ENCODE results near the gene GKN2.
A peak's percentile ranks its signal among the peaks of the same experiment; 100 is the strongest.
"Not testable (repeated sequence)": the region's sequence is repeated elsewhere in the genome, so short reads cannot be mapped to it uniquely, and the experiment has no call there.

The GKN2 gene

DNA sequence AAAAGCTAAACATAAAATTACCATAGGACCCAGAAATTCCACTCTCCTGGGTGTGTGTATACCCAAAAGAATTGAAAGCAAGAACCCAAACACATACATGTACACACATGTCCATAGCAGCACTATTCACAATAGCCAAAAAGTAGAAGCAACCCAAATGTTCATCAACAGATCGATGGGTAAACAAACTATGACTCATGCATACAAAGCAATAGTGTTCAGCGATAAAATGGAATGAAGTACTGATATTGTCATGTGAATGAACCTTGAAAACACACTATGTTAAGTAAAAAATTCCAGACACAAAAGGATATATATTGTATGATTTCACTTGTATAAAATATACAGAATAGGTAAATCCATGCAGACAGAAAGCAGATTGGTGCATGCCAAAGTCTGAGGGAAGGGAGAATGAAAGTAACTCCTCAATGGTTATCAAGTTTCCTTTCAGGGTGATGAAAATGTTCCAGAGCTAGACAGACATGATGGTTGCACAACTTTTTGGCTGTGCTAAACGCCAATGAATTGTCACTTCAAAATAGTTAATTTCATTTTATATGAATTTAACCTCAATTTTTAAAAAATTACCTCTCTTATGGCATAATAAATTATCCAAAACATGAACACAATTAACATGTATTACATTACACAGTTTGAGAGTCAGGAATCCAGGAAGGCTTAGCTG lies 35.5 kb downstream of the GKN2 start:
- no peak for DNase-seq

DNA sequence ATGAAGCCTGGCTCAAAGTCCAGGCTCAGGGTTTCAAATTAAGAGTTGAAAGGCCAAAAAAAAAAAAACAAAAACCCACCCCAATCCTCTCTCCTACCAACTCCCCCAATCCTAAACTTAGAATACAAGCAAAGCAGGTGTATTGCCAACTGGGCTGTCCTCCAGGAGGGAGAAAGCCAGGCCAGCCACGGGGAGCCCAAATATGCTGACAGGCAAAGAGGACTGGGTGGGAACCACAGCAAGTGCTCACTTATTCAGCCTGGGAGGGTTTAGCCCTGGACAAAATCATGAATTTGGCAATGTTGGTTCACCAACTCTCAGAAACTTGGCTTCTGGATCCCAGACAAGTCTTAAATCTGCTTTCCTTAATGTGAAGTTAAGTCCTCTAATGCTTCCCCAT lies 36.5 kb downstream of the GKN2 start:
- DNase-seq: no peak

DNA sequence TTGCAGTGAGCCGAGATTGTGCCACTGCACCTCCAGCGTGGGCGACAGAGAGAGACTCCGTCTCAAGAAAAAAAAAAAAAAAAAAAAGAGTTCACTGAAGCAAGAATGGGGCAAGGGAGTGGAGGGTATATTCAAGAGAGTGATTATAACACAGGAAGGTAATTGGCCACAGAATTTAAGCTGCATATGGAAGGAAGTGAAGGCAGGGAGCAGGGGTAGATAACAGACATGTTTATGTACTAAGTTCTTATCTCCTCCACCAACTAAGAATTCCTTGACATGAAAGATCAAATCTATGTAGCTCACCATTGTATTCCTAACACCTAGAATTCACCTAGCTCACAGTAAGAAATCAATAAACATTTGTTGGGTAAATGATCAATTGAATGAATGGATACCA lies 37.3 kb downstream of the GKN2 start:
- DNase-seq: no peak

DNA sequence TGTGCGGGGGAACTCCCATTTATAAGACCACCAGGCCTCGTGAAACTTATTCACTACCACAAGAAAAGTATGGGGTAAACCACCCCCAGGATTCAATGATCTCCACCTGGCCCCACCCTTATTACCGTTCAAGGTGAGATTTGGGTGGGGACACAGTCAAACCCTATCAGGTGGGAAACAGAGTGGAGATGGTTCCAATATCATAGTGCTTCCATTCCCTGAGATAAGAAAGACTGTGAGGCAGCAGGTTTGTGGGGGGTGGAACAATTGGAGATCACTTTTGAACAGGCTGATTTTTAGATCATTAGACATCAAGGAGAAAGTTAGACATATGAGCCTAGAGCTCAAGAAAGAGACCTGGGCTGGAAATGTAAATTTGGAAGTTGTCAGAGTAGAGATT lies 39.3 kb downstream of the GKN2 start:
- no peak for DNase-seq

DNA sequence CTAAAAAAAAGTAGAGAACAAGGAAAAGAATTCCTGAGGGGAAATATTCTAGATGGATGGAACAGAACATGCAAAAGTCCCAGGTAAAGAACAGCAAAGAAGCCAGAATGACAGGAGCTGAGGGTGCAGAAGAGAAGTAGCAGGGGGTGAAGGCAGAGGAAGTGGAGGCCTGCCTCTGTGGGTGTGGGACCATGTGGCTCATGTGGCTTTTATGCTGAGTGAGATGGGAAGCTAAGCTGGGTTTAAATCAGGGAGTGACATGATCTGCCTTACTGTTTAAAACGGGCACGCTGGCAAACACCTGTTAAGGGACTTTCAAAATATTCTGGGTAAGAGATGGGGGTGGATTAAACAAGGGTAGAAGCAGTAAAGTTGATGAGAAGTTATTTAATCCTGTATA lies 40.0 kb downstream of the GKN2 start:
- no peak for DNase-seq

DNA sequence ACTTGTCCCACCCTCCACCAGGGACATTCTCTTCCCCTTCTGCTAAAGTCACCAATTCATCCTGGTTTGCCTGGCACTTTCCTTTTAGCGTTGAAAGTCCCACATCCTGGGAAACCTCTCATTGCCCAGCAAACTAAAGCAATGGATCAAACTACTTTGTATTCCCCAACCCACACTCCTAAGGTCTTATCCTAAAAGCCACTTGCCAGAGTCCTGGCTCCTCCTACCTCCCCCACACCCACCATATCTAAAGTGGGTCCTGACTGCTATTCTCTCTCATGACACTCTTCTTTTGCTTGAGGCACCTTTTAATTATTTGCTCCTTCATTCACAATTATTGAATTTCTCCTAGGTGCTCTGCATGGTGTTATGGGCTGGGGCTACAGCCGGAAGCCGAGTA lies 40.6 kb downstream of the GKN2 start:
- no peak for DNase-seq

DNA sequence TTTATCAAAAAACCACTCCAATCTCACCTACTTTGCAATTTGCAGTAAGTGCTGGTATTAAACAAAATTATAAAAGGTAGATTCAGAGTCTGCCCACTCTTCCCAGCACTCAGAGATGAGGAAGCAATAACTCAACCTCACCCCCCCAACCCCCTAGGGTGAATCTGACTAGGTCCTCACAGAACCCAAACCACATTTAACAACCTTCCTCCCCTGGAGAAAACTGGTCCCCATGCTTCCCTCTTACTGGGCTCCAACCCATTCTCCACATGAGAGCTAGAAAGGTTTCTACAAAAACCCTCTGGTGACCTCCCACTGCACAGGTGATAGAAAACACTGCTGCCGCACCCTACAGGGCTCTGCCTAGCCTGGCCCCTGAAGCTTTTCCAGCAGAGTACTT lies 41.0 kb downstream of the GKN2 start:
- no peak for DNase-seq

DNA sequence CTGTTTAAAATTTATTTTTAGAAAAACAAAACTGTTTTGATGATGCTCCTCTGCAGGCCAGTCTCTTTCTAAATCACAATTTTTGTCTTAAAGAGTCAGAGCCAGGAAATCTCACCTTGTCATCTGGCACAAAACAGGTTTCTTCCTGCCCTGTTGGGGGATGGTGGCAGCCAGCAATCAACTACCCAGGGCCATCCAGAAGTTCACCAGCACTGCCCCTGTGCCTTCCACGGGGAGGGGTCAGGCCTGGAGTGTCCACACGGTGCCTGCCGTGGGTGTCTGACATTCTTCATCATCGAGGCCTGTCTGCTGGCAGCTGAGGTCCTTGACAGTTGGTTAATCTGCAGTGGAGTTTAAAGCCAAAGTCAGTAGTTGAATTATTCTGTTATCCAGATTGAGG lies 41.4 kb downstream of the GKN2 start:
- DNase-seq: no peak

DNA sequence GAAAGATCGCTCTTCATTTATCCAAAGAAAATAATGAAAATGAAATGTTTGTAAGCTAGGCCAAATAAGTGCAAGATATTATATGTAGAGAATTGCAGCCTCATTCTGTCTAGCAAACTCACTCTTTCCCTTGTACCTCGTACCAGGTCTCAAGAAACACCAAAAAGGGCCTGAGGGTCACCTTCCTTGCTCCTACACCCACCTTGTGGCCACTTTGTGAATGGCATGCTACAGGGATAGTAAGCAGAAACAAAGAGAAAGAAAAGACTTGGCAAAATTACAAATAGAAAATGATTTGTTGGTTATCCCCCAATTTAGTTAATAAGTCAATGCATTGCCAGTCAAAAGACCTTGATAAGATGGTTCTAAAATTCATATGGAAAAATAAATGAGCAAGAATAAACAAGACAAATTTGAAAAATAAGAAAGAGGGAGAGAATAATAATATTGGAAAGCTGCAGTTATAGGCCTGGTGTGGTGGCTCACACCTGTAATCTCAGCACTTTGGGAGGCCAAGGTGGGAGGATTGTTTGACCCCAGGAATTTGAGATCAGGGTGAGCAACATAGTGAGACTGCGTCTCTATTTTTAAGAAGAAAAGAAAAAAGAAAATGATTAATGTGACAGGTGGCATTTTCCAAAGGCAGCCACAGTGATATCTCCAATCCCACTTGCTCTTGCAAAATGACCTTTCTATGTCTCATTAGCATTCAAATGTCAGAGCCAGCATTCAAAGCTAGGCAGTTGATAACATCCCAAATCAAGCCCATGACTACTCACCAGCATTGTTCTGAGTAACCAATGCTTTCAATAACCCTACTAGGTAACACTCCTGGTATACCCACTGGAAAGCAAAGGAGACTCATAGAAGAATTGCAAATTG lies 42.7 kb downstream of the GKN2 start:
- DNase-seq: peak; percentile 55

DNA sequence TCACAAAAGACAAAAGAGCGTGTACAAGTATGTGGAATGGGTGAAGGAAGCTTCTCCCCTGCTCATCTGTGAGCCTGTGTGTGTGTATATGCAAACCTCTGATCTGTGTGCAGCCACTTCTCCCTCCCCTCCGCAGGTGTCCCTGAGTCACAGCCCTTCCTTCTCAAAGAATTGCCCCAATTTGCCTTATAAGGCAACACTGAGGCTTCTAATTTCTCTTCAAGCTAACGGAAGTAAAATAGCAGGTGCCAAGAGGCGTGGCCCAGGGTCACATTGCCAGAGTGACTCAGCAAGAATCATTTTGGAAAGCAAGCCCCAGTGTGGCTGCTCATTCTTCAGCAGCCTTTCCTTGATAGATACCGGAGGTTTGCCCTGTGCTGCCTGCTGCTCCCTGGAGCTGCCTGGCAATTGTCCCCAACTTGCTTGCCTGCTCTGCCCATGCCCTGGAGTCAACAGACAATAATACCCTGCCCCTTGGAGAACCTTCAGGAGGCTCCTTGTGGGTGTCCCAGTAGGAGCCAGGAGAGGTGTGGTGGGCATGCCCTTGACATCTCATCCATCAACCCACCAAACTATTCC lies 44.2 kb downstream of the GKN2 start:
- peak; percentile 81 for DNase-seq

DNA sequence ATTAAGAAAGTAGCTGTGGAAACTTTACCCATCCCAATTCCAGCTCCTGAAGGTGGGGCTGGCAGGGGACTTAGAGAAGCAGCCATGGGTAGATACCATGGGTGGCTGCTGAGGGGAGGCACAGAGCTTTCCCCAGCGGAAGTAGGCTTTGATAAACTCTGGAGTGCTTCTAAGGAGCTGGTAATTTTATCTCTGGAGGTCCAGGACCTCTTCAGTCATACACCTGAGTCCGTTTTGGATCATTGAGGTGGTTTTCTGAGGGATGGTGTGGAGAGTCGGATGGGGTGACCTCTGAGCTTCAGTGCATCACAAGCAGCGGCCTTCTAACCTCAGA lies 44.8 kb downstream of the GKN2 start:
- no peak for DNase-seq

DNA sequence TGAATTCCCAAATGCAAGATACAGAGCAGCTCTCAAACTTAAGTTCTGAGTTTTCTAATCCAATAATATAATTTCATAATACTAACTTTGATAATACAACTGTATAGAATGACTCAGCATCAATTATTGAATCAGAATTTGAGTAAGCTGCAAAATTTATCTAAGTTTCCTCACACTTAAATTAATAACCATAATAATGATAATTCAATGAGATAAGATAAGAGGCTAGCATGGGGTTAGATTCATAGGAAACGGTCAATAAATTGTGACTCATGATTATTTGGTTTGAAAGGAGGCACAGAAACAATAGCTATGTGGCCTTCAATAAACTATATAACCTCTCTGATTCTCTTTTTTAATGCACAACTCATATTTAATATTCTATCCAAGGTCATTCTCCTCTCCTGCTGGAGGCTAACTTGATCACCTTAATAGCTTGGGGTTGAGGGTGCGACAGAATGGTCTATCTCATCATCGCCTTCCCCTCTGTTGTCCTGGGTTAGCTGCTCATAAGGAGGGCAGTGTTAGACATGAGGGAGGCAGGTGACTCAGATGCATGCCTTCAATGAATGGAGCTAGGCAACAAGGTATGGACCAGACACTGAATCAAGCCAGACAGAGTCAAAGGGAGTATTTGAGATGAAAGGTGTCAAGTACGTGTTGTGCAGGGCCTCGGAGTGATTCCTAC lies 45.3 kb downstream of the GKN2 start:
- DNase-seq: no peak

DNA sequence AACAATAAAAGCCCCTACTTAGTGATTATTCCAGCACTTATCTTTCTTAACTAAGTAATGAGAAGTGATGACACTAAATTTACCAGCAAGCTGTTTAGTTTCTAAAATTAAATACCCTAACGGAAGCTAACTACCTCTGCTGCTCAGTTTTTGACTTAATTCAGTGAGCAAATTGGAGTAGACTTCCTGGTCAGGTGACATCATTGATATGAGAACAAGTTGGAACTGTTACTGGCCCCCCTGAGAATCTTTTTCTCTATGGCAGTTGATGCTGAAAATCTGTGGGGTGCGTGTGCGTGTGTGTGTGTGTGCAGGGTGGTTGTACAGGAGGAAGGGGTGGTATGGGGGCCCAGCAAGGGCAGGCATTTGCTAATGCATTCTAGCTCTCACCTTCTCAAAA lies 46.0 kb downstream of the GKN2 start:
- no peak for DNase-seq

DNA sequence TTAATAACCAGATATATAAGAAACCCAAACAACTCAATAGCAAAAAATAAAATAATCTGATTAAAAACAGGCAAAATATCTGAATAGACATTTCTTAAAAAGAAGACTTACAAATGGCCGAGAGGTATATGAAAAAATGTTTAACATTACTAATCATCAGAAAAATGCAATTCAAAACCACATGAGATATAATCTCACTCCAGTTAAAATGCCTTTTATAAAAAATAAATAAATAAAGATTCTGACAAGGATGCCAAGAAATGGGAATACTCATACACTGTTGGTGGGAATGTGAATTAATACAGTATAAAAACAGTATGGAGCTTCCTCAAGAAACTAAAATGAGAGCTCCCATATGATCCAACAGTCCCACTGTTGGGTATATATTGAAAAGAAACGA lies 47.6 kb downstream of the GKN2 start:
- DNase-seq: no peak

DNA sequence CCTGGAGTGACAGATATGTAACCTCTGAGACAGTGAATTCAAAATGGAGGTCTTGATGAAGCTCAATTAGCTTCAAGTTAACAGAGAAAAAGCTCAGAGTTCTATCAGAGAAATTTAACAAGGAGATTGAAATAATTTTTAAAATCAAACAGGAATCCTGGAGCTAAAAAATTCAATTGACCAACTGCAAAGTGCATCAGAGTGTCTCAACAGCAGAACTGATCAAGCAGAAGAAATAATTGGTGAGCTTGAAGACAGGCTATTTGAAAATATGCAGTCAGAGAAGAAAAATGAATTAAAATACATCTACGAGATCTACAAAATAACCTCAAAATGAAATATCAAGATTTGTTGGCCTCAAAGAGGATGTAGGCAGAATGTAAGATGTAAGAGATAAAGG lies 51.1 kb downstream of the GKN2 start:
- DNase-seq: no peak

DNA sequence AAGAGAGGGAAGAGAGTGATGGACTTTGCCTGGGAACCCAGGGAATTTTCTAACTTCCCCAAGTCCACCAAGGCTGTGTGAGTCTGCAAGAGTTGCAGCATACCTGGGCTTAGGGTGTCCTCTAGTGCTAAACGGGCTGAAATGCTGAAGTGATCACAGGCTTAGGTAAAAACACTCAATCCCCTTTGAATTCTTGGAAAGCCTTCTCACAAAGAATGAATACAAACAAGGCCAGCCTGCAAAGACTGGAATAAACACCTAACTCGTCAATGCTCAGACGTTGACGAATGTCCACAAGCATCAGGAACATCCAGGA lies 51.5 kb downstream of the GKN2 start:
- no peak for DNase-seq

DNA sequence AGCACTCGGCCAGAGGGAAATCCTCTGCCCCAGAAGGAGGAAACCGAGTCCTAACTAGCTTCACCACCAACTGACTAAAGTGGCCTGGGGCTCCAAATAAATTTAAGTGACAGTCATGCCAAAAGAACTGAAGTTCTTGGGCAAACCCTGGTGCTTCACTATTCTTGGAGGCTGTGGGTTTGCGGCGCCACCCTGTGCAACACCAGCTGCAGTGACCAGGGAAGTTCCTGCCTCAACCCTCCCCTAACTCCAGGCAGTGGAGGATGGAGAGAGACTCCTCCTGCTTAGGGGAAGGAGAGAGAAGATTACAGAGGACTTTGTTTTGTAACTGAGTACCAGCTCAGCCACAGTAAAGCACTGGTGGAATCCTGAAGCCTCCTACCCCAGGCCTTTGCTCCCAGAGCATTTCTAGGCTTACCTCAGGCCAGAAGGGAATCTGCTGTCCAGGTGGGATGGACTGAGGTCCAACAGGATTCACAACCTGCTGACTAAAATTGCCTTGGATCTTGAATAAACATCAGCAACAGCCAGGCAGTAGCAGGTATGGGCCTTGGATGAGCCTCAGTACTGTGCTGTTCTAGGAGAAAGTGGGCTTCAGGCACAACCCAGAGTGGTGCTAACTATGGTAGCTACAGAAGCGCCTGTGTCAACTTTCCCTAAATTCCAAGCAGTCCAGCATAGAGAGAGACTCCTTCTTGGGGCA lies 52.0 kb downstream of the GKN2 start:
- DNase-seq: no peak

DNA sequence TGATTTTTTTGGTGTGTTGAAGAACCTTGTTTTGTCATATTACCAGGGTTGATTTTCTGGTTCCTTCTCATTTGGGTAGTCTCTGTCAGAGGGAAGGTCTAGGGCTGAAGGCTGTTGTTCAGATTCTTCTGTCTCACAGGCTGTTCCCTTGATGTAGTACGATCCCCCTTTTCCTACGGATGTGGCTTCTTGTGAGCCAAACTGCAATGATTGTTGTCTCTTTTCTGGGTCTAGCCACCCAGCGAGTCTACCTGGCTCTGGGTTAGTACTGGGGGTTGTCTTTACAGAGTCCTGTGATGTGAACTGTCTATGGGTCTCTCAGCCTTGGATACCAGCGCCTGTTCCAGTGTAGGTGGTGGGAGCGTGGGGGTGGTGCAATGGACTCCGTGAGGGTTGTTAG lies 56.7 kb downstream of the GKN2 start:
- not testable (repeated sequence) for DNase-seq
